Jurkat, Clone E6-1 (cell line): ENCODE data around the gene PPIB.
"Not testable (repeated sequence)": the region's sequence is repeated elsewhere in the genome, so short reads cannot be mapped to it uniquely, and the experiment has no call there.

ENCODE experiments used
- DNase-seq: peaks from one replicate; pipeline ENCODE4 v3.0.0-alpha.2; 2011; ENCODE audit warnings: low read depth, low spot score
- H3K4me3 ChIP-seq: 2 replicates; pipeline ENCODE4 v1.5.1; 2011; ENCODE audit warnings: mild to moderate bottlenecking, low read length, control low read depth, moderate library complexity

The PPIB gene

GRCh38 chr15:64117759-64118487 lies 44.9 kb downstream of the PPIB start:
- H3K4me3 ChIP-seq, result no peak overlapping the region
- no peak for DNase-seq

GRCh38 chr15:64112904-64113303 lies 49.9 kb downstream of the PPIB start:
- DNase-seq, result no peak
- no peak overlapping the region for H3K4me3 ChIP-seq

- H3K4me3 ChIP-seq, result no peak overlapping the region
- DNase-seq, result no peak
Observed at GRCh38 chr15:64112073-64112772, 50.6 kb downstream of the PPIB start.

GRCh38 chr15:64111679-64112050 lies 51.2 kb downstream of the PPIB start:
- no peak for DNase-seq
- H3K4me3 ChIP-seq, result no peak overlapping the region

GRCh38 chr15:64110950-64111678 lies 51.7 kb downstream of the PPIB start:
- no peak overlapping the region for H3K4me3 ChIP-seq
- no peak for DNase-seq

- not testable (repeated sequence) for DNase-seq, H3K4me3 ChIP-seq
Observed at GRCh38 chr15:64110108-64110701, 52.6 kb downstream of the PPIB start.

GRCh38 chr15:64107337-64107736 lies 55.5 kb downstream of the PPIB start:
- H3K4me3 ChIP-seq, result no peak overlapping the region
- DNase-seq, result no peak
